Thyroid gland (tissue), 4 donors: ENCODE measurements around the gene IL4I1.

Source experiments
- CTCF ChIP-seq, 6 experiments: fragments of 200-600 bp in 3 of 6; fragments of 450-650 bp in 3 of 6; sonication (generic) in 3 of 6; IDR thresholded peaks; one replicate each; pipeline ENCODE4 v1.5.1; 2016 to 2019; ENCODE audit warnings: antibody characterized with exemption in 6 of 6, mild to moderate bottlenecking in 2 of 6, inconsistent platforms in 1 of 6, moderate library complexity in 1 of 6
- POLR2A ChIP-seq, 2 donors: fragments of 450-650 bp; IDR thresholded peaks; one replicate each; pipeline ENCODE4 v1.6.1; 2017; ENCODE audit warnings: antibody characterized with exemption in 2 of 2, mild to moderate bottlenecking in 2 of 2, moderate library complexity in 1 of 2

- TF ChIP-seq CTCF (IDR thresholded peaks at IDR 0.05), result no peak
- no peak for TF ChIP-seq POLR2A (IDR thresholded peaks at IDR 0.05)
Observed at GRCh38 chr19:49946415-49946814, 49.7 kb upstream of the IL4I1 start.
